Measurements from ENCODE around the gene SH3PXD2B. TPM values are rescaled to one million over a fixed set of nuclear protein-coding genes. Genes with fewer than 3 reads are reported as not detected.

Gene SH3PXD2B
- total RNA-seq, 2 experiments from 2014 or later, result 0.10 TPM; not detected in 1

GRCh38 chr5:172436078-172436878 lies 18.0 kb downstream of the SH3PXD2B start:
- CTCF ChIA-PET (ENCODE audit: unreplicated experiment), result interaction anchor here (0.6 kb wide), 1 partner anchor 688 kb away, joined by 3 read pairs; no protein-coding TSS in a partner anchor
- intact Hi-C loops (cut with micrococcal nuclease; ENCODE audit: unreplicated experiment), result no loop called here

DNA sequence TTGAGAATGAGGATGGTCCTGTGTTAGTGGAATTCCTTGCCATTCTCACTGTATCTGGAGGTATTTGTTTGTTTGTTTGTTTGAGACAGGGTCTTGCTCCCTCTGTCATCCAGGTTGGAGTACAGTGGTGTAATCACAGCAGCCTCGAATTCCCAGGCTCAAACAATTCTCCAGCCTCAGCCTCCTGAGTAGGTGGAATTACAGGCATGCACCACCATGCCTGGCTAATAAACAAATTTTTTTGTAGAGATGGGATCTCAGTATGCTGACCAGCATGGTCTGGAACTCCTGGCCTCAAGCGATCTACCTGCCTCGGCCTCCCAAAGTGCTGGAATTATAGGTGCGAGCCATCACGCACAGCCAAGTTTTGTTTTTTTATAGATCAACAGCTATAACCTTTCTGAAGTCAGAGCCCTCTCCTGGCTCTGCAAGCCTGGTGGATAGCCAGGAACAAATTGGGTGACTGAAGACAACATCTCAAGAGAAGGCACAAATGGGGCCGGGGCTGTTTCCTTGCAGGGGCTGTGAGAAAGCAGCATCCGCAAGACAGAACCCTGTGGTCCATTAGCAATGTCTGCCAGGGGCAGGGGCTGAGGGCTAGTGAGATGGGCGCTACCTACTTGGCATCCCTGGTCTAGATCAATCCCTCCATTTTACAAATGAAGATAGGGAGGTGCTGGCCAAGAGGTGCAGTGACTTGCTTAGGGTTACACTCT lies 18.8 kb downstream of the SH3PXD2B start:
- no peak for DNase-seq (ENCODE audit: low spot score)
- no peak overlapping the region for H3K4me3 ChIP-seq (ENCODE audit: low read depth, low read length, poor library complexity, severe bottlenecking)
- ChIA-PET CTCF (ENCODE audit: unreplicated experiment) (no interaction called here), POLR2A (interaction anchor here (0.7 kb wide), 1 partner anchor 704 kb away, joined by 7 read pairs; no protein-coding TSS in a partner anchor)
- no peaks in the 10 kb centered on the region for H3K4me1 ChIP-seq (ENCODE audit: insufficient read depth, low read length, poor library complexity, severe bottlenecking)
- no TSS peak for BruUV-seq (replicated peaks)
- no peaks in the 10 kb centered on the region for H3K9me2 ChIP-seq (ENCODE audit: insufficient read depth, low read length)
- H3K79me2 ChIP-seq (ENCODE audit: insufficient read depth, low read depth, low read length), result no peaks in the 10 kb centered on the region
- H3K27ac ChIP-seq (ENCODE audit: low read depth, low read length, poor library complexity, severe bottlenecking), result no peak overlapping the region
- no peaks in the 10 kb centered on the region for H3K9me3 ChIP-seq (ENCODE audit: low read length)
- no peak overlapping the region for H2AFZ ChIP-seq (ENCODE audit: low read length)
- no peak overlapping the region for H3K4me2 ChIP-seq (ENCODE audit: low read length)
- H3K36me3 ChIP-seq (ENCODE audit: insufficient read depth, low read length), result no peaks in the 10 kb centered on the region
- TF ChIP-seq EZH2phosphoT487 (IDR thresholded peaks at IDR 0.05; ENCODE audit: borderline replicate concordance, low read depth, low read length), result no peak
- TF ChIP-seq, protein P1, sequence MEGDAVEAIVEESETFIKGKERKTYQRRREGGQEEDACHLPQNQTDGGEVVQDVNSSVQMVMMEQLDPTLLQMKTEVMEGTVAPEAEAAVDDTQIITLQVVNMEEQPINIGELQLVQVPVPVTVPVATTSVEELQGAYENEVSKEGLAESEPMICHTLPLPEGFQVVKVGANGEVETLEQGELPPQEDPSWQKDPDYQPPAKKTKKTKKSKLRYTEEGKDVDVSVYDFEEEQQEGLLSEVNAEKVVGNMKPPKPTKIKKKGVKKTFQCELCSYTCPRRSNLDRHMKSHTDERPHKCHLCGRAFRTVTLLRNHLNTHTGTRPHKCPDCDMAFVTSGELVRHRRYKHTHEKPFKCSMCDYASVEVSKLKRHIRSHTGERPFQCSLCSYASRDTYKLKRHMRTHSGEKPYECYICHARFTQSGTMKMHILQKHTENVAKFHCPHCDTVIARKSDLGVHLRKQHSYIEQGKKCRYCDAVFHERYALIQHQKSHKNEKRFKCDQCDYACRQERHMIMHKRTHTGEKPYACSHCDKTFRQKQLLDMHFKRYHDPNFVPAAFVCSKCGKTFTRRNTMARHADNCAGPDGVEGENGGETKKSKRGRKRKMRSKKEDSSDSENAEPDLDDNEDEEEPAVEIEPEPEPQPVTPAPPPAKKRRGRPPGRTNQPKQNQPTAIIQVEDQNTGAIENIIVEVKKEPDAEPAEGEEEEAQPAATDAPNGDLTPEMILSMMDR (conservative IDR thresholded peaks at IDR 0.05; ENCODE audit: low read length), result no peak
- no peaks in the 10 kb centered on the region for H4K20me1 ChIP-seq (ENCODE audit: insufficient read depth, low read length)
- intact Hi-C loops (cut with micrococcal nuclease; ENCODE audit: unreplicated experiment), result no loop called here

More at GRCh38 chr5:172436078-172436878, 18.0 kb downstream of the SH3PXD2B start:
- BruUV-seq (replicated peaks), result no TSS peak
- POLR2A ChIA-PET, result interaction anchor here (0.6 kb wide), 2 partner anchors 719 to 782 kb away, joined by 3 read pairs; no protein-coding TSS in a partner anchor
- TF ChIP-seq, protein P1 (conservative IDR thresholded peaks at IDR 0.05; ENCODE audit: low read length), result no peak
- no peak for TF ChIP-seq EZH2phosphoT487 (IDR thresholded peaks at IDR 0.05; ENCODE audit: borderline replicate concordance, low read depth, low read length)
- DNase-seq (ENCODE audit: low spot score), result no peak
- Histone ChIP-seq H3K4me3 (ENCODE audit: low read depth, low read length, poor library complexity, severe bottlenecking) (no peak overlapping the region), H2AFZ (ENCODE audit: low read length) (no peak overlapping the region), H3K27ac (ENCODE audit: low read depth, low read length, poor library complexity, severe bottlenecking) (no peak overlapping the region), H3K4me2 (ENCODE audit: low read length) (no peak overlapping the region), H3K79me2 (ENCODE audit: insufficient read depth, low read depth, low read length) (no peaks in the 10 kb centered on the region), H4K20me1 (ENCODE audit: insufficient read depth, low read length) (no peaks in the 10 kb centered on the region), H3K9me3 (ENCODE audit: low read length) (no peaks in the 10 kb centered on the region), H3K4me1 (ENCODE audit: insufficient read depth, low read length, poor library complexity, severe bottlenecking) (no peaks in the 10 kb centered on the region), H3K36me3 (ENCODE audit: insufficient read depth, low read length) (no peaks in the 10 kb centered on the region), H3K9me2 (ENCODE audit: insufficient read depth, low read length) (no peaks in the 10 kb centered on the region)
